Panc1 (cell line): ENCODE measurements around the gene TTC16. TPM values are rescaled to one million over a fixed set of nuclear protein-coding genes. Genes with fewer than 3 reads are reported as not detected.

Experiments
- ATAC-seq: fragments of 200-7000 bp; cut with Tn5 transposase; 2 replicates; pipeline ENCODE4 v1.9.1; 2020; ENCODE audit warnings: mild to moderate bottlenecking, moderate library complexity
- BruUV-seq: library from RNA; stranded (reverse); fragments of 400-500 nt; replicated peaks from 2 replicates; lab custom pipeline; 2021; lab: Mats Ljungman, UMichigan
- CTCF ChIA-PET: fragments of 300-600 bp; sonication (Branson Sonifier 250); formaldehyde crosslinking; loops from one replicate; lab custom pipeline; 2022; ENCODE audit warnings: antibody characterized with exemption; lab: Charles Lee
- POLR2A ChIA-PET: fragments of 300-600 bp; sonication (Branson Sonifier 250); formaldehyde crosslinking; loops from one replicate; lab custom pipeline; 2022; ENCODE audit warnings: antibody characterized with exemption; lab: Charles Lee
- DNase-seq: peaks from one replicate; pipeline ENCODE4 v3.0.0-alpha.2; 2010; ENCODE audit warnings: low read depth, low spot score
- H3K27ac ChIP-seq: 2 replicates; pipeline ENCODE4 v1.5.1; 2011; ENCODE audit warnings: mild to moderate bottlenecking, low read length, inconsistent platforms
- H3K27me3 ChIP-seq: fragments of 200-500 bp; sonication (Bioruptor generic); 2 replicates; pipeline ENCODE4 v1.6.0; 2014; ENCODE audit warnings: low read length, inconsistent platforms; ENCODE audit not compliant: control insufficient read depth, insufficient read depth
- H3K36me3 ChIP-seq: fragments of 200-500 bp; sonication (Bioruptor generic); 2 replicates; pipeline ENCODE4 v1.5.1; 2014; ENCODE audit warnings: inconsistent platforms, mild to moderate bottlenecking, low read length, moderate library complexity; ENCODE audit not compliant: control insufficient read depth, insufficient read depth
- H3K4me1 ChIP-seq: 2 replicates; pipeline ENCODE4 v1.5.1; 2011; ENCODE audit warnings: inconsistent platforms, mild to moderate bottlenecking, low read length, moderate library complexity; ENCODE audit not compliant: control insufficient read depth, insufficient read depth
- H3K4me3 ChIP-seq, 2 experiments: 2 replicates each; pipeline ENCODE4 v1.5.1; 2011 to 2012; ENCODE audit warnings: low read depth in 2 of 2, low read length in 2 of 2, mild to moderate bottlenecking in 2 of 2, inconsistent platforms in 1 of 2, moderate library complexity in 1 of 2
- H3K9me3 ChIP-seq: fragments of 200-500 bp; sonication (Bioruptor generic); 2 replicates; pipeline ENCODE4 v1.5.1; 2014; ENCODE audit warnings: low read depth, mild to moderate bottlenecking, inconsistent platforms, low read length, moderate library complexity; ENCODE audit not compliant: control insufficient read depth, insufficient read depth
- CTCF ChIP-seq: fragments of 450-650 bp; IDR thresholded peaks from 2 replicates; pipeline ENCODE4 v1.5.1; 2017; ENCODE audit warnings: mild to moderate bottlenecking
- POLR2AphosphoS5 ChIP-seq: IDR thresholded peaks from 2 replicates; pipeline ENCODE4 v1.6.1; 2012; ENCODE audit warnings: mild to moderate bottlenecking, low read depth, low read length, moderate library complexity
- REST ChIP-seq, 2 experiments: IDR thresholded peaks; 2 replicates each; pipeline ENCODE4 v1.6.1; 2011 to 2012; ENCODE audit warnings: low read depth in 2 of 2, control low read depth in 1 of 2, low read length in 1 of 2, mild to moderate bottlenecking in 1 of 2, moderate library complexity in 1 of 2; ENCODE audit not compliant: insufficient read depth in 1 of 2
- SIN3A ChIP-seq: IDR thresholded peaks from 2 replicates; pipeline ENCODE4 v1.6.1; 2012; ENCODE audit warnings: low read depth, mild to moderate bottlenecking, low read length, moderate library complexity, borderline replicate concordance; ENCODE audit not compliant: insufficient read depth
- TCF7L2 ChIP-seq: IDR thresholded peaks from 2 replicates; pipeline ENCODE4 v1.6.1; 2011; ENCODE audit warnings: mild to moderate bottlenecking, low read depth, low read length, inconsistent platforms
- in situ Hi-C: cut with HindIII; loops from 2 replicates; pipeline ENCODE4 v1.10.0; 2016; ENCODE audit warnings: low sequenced_read_pairs, low pct_unique_long_range_greater_than_20kb
- intact Hi-C: fragments of 100-400 bp; cut with micrococcal nuclease; formaldehyde crosslinking; loops from one replicate; pipeline ENCODE4 v1.10.0; 2022; ENCODE audit not compliant: unreplicated experiment
- total RNA-seq: library from RNA; stranded (reverse); gene quantifications from one replicate; pipeline ENCODE4 v1.2.1, GENCODE V29; 2021; ENCODE audit not compliant: unreplicated experiment

The TTC16 gene
- total RNA-seq, 1 experiment from 2014 or later: 0.05 TPM

- intact Hi-C loops: no loop called here
- Histone ChIP-seq H3K4me1 (peaks cover 8% of the 10 kb centered on the region), H3K9me3 (no peaks in the 10 kb centered on the region), H3K36me3 (no peaks in the 10 kb centered on the region), H3K4me3 (no peak overlapping the region), H3K27me3 (no peaks in the 10 kb centered on the region), H3K27ac (no peak overlapping the region)
- ChIA-PET CTCF (interaction anchor here (0.5 kb wide), 1 partner anchor 100 kb away, joined by 4 read pairs; no protein-coding TSS in a partner anchor), POLR2A (no interaction called here)
- DNase-seq (no peak), ATAC-seq (no peak)
- no peak for TF ChIP-seq TCF7L2
- no peak for TF ChIP-seq SIN3A
- no peak for TF ChIP-seq POLR2AphosphoS5
- TF ChIP-seq REST (IDR thresholded peaks at IDR 0.05; ENCODE audit: insufficient read depth in 1 of 2, low read depth in 2 of 2, low read length in 1 of 2): no peak
- TF ChIP-seq CTCF: no peak
- in situ Hi-C loops: no loop called here
- no TSS peak for BruUV-seq
Measured at GRCh38 chr9:127708952-127709587, 6.8 kb upstream of the TTC16 start.

- ATAC-seq: no peak
- in situ Hi-C loops (no loop called here), intact Hi-C loops (no loop called here)
- H3K27ac ChIP-seq: no peak overlapping the region
- no peak overlapping the region for H3K4me3 ChIP-seq
- H3K36me3 ChIP-seq: peaks cover 3% of the 10 kb centered on the region; the same call in 1 of the 2 replicates
- DNase-seq: no peak
- ChIA-PET CTCF (no interaction called here), POLR2A (no interaction called here)
- TF ChIP-seq SIN3A (no peak), CTCF (no peak), TCF7L2 (no peak), POLR2AphosphoS5 (no peak), REST (IDR thresholded peaks at IDR 0.05; ENCODE audit: insufficient read depth in 1 of 2, low read depth in 2 of 2, low read length in 1 of 2) (no peak)
- H3K4me1 ChIP-seq: peaks cover 11% of the 10 kb centered on the region
- no peaks in the 10 kb centered on the region for H3K9me3 ChIP-seq
- no peaks in the 10 kb centered on the region for H3K27me3 ChIP-seq
- BruUV-seq: no TSS peak
Measured at GRCh38 chr9:127710204-127710783, 5.6 kb upstream of the TTC16 start.
